Measurements from ENCODE around the gene SAT1.

SAT1 gene

GRCh38 chrX:23804578-23804977 is 21.6 kb downstream of the SAT1 start:
- no peak for DNase-seq (ENCODE audit: low read depth in 1 of 2, low spot score in 1 of 2)

- DNase-seq (ENCODE audit: low read depth in 1 of 2, low spot score in 1 of 2): no peak
These were observed 22.4 kb downstream of the SAT1 start for GRCh38 chrX:23805389-23805788.

GRCh38 chrX:23810279-23810678 is 27.3 kb downstream of the SAT1 start:
- no peak for DNase-seq (ENCODE audit: low read depth in 1 of 2, low spot score in 1 of 2)

DNA sequence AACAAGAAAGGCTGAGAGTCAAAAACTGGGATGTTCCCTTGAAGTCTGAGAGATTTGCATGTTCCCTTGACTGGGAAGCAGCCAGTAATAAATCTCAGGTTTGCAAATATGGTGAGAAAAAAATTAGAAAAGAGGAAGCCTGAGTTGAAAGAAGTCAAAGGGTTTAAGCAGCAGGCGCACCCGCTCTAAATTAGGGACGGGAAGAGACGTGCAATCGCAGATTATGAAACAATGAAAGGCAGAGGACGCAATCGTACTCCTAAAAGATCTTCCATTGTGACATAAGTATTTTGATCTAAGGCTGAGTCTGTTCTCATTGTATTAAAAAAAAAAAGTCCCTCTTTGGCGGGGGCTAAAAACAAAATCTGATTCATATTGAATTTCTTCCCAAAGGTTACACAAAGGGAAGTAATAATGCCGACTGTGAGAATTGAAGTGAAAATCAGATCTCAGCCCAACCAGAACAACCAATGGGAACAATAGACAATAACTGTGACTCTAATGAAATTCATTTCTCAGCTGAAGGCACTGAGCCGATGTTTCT is 28.2 kb downstream of the SAT1 start:
- no peak for DNase-seq (ENCODE audit: low read depth in 1 of 2, low spot score in 1 of 2)

- DNase-seq (ENCODE audit: low read depth in 1 of 2, low spot score in 1 of 2): no peak
These were observed 28.7 kb downstream of the SAT1 start for GRCh38 chrX:23811656-23812055.

GRCh38 chrX:23813808-23814207 is 30.8 kb downstream of the SAT1 start:
- no peak for DNase-seq (ENCODE audit: low read depth in 1 of 2, low spot score in 1 of 2)

DNA sequence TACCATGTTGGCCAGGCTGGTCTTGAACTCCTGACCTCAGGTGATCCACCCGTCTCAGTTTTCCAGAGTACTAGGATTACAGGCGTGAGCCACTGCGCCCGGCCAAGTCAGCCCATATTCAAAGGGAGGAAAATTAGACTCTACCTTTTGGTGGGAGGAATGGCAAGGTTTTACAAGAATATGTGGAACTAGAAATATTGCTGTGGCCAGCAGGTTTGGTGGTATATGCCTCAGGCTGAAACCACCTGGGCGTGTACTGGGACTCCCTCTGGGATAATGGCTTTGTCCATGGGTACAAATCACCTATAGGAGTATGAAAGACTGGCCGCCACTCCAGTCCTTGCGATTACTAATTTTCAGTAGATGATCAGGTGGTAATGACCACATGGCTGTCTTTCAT is 32.4 kb downstream of the SAT1 start:
- no peak for DNase-seq (ENCODE audit: low read depth in 1 of 2, low spot score in 1 of 2)

DNA sequence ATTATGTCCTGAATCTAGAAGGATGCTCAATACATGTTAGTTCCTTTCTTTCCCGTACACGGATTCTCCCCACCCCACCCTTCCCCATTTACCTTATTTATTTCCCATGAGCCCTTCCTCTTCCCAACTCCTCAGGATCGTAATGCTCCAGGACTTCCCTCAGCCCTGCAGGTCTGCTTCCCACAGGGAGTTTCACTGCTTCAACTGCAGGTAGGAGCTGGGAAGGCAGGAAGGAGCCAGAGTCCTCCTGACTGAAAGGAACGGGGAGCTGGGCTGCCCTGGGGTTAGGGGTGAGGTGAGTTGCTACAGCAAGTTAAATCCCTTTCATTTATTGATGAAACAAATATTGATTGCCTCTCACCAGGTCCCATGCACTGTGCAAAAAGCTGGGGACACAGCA is 33.2 kb downstream of the SAT1 start:
- no peak for DNase-seq (ENCODE audit: low read depth in 1 of 2, low spot score in 1 of 2)

DNA sequence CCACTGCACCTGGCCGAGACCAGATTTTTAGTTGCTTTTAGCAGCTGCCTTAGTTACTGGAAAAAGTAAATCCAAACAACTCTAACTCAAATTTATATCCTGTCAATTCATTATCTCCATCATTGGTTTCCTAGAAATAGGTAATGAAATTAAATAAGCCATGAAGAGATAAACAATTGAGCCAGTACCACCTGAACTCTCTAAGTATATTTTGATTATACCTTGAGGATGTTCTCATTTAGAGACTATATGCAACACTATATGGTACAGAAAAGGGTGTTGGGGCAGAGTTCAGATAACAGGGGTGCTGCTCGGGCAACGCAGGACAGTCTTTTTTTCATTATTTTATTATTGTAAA is 35.0 kb downstream of the SAT1 start:
- DNase-seq (ENCODE audit: low read depth in 1 of 2, low spot score in 1 of 2): no peak

DNA sequence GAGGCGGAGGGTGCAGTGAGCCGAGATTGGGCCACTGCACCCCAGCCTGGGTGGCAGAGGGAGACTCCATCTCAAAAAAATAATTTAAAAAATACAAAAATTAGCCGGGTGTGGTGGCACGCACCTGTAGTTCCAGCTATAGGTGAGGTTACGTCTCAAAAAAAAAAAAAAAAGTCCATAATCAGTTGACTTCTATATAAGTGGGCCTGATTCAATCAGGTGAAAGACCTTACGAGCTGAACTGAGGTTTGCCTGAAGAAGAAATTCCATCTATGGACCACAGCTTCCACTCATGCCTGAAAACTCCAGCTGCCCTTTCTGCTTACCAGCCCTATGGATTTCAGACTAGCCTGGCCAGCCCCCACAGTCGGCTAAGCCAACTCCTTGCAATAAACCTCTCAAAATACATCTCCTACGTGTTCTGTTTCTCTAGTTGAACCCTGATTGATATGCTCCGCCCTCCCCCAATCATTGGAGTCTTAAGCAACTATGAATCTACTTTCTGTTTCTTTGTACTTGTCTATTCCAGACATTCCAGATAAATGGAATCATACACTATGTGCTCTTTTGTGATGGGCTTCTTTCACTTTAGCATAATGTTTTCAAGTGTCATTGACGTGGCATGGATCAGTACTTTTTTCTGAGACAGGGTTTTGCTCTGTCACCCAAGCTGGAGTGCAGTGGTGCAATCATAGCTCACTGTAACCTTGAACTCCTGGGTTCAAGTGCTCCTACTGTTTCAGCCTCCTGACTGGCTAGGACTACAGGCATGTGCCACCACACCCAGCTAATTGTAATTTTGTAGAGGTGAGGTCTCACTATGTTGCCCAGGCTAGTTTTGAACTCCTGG is 36.6 kb downstream of the SAT1 start:
- DNase-seq (ENCODE audit: low read depth in 1 of 2, low spot score in 1 of 2): no peak

DNA sequence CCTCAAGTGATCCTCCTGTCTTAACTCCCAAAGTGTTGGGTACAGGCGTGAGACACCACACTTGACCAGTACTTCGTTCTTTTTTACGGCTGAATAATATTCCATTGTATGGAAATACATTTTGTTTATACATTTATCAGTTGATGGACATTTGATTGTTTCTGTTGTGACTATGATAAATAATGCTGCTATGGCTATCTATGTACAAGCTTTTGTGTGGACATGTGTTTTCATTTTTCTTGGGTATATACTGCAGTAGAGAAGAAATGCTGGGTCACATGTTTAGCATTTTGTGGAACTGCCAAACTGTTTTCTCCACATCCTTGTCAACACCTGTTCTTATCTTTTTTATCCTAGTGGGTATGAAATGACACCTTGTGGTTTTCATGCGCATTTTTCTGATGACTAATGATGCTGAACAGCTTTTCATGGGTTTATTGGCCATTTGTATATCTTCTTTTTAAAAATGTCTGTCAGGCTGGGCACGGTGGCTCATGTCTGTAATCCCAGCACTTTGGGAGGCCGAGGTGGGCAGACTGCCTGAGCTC is 37.3 kb downstream of the SAT1 start:
- no peak for DNase-seq (ENCODE audit: low read depth in 1 of 2, low spot score in 1 of 2)

DNA sequence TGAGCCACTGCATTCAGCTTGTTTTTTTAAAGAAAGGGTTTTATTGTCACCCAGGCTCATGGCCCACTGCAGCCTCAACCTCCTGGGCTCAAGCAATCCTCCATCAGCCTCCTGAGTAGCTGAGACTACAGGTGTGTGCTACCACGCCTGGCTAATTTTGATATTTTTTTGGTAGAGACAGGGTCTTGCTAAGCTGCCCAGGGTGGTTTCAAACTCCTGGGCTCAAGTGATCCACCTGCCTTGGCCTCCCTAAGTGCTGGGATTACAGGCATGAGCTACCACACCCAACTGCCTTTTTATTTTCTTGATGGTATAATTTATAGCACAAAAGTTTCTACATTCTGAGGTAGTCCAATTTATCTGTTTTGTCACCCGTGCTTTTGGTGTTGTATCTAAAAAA is 38.9 kb downstream of the SAT1 start:
- DNase-seq (ENCODE audit: low read depth in 1 of 2, low spot score in 1 of 2): no peak

DNA sequence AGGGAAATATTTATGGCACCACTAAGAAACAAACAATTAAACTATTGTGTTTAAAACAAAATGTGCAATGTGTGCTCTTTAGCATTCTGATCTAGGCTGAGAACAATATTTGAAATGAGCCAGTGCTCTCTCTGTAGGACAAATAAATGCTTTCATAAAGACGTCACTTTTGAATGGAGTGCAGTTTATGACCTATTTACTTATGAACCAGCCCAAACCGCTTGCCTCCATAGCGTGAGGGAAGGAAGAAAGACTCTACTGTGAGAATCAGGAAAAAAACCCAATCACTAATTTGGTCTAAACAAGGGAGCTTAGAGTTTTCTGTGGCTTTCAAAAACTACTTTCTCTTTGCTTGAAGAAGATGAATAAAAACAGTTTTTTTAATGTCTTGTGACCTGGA is 39.4 kb downstream of the SAT1 start:
- DNase-seq (ENCODE audit: low read depth in 1 of 2, low spot score in 1 of 2): no peak

GRCh38 chrX:23822841-23823240 is 39.9 kb downstream of the SAT1 start:
- DNase-seq (ENCODE audit: low read depth in 1 of 2, low spot score in 1 of 2): no peak

GRCh38 chrX:23825675-23826074 is 42.7 kb downstream of the SAT1 start:
- no peak for DNase-seq (ENCODE audit: low read depth in 1 of 2, low spot score in 1 of 2)

GRCh38 chrX:23826216-23826615 is 43.2 kb downstream of the SAT1 start:
- DNase-seq (ENCODE audit: low read depth in 1 of 2, low spot score in 1 of 2): no peak

- DNase-seq (ENCODE audit: low read depth in 1 of 2, low spot score in 1 of 2): no peak
These were observed 43.7 kb downstream of the SAT1 start for GRCh38 chrX:23826653-23827052.

- DNase-seq (ENCODE audit: low read depth in 1 of 2, low spot score in 1 of 2): no peak
These were observed 45.9 kb downstream of the SAT1 start for GRCh38 chrX:23828881-23829280.

GRCh38 chrX:23832721-23833120 is 49.7 kb downstream of the SAT1 start:
- DNase-seq (ENCODE audit: low read depth in 1 of 2, low spot score in 1 of 2): no peak
